Keratinocyte (primary cell): Measurements from ENCODE around the gene MAPT. TPM values are rescaled to one million over a fixed set of nuclear protein-coding genes. Genes with fewer than 3 reads are reported as not detected.

Source experiments
- DNase-seq: peaks from one replicate; pipeline ENCODE4 v3.0.0-alpha.2; 2011; ENCODE audit warnings: low read depth, missing footprints, low spot score
- FAIRE-seq: peaks from 2 replicates; lab custom pipeline; 2011; peaks lifted over from hg19 to GRCh38; lab: Jason Lieb, UNC
- H2AFZ ChIP-seq: 2 replicates; pipeline ENCODE4 v1.6.0; 2012; ENCODE audit warnings: low read length, control low read depth, inconsistent platforms; ENCODE audit not compliant: control insufficient read depth
- H3K27ac ChIP-seq: 2 replicates; pipeline ENCODE4 v1.5.1; 2011; ENCODE audit warnings: low read length; ENCODE audit not compliant: control insufficient read depth, insufficient read depth
- H3K27me3 ChIP-seq: 3 replicates; pipeline ENCODE4 v1.6.0; 2011; ENCODE audit warnings: low read length; ENCODE audit not compliant: control insufficient read depth, insufficient read depth; ENCODE audit errors: extremely low read depth
- H3K36me3 ChIP-seq, 2 experiments: 2 replicates in 1 of 2; 3 replicates in 1 of 2; pipeline ENCODE4 v1.5.1; 2011; ENCODE audit warnings: low read length in 2 of 2, mild to moderate bottlenecking in 1 of 2; ENCODE audit not compliant: control insufficient read depth in 2 of 2, insufficient read depth in 2 of 2; ENCODE audit errors: extremely low read depth in 1 of 2
- H3K4me1 ChIP-seq: 3 replicates; pipeline ENCODE4 v1.5.1; 2011; ENCODE audit warnings: low read length; ENCODE audit not compliant: control insufficient read depth, insufficient read depth; ENCODE audit errors: extremely low read depth
- H3K4me2 ChIP-seq: 3 replicates; pipeline ENCODE4 v1.6.0; 2011; ENCODE audit warnings: low read depth, low read length; ENCODE audit not compliant: control insufficient read depth, insufficient read depth; ENCODE audit errors: extremely low read depth
- H3K4me3 ChIP-seq, 3 experiments: fragments of 200-600 bp in 1 of 3; sonication (generic) in 1 of 3; 2 replicates in 2 of 3; 3 replicates in 1 of 3; pipeline ENCODE4 v1.5.1; 2011 to 2016; ENCODE audit warnings: low read length in 3 of 3, mild to moderate bottlenecking in 3 of 3, control low read depth in 2 of 3, inconsistent platforms in 1 of 3, low read depth in 1 of 3, mixed read lengths in 1 of 3, mixed run types in 1 of 3, moderate library complexity in 1 of 3; ENCODE audit not compliant: control insufficient read depth in 2 of 3, insufficient read depth in 2 of 3; ENCODE audit errors: extremely low read depth in 1 of 3
- H3K79me2 ChIP-seq: 2 replicates; pipeline ENCODE4 v1.6.0; 2012; ENCODE audit warnings: low read length; ENCODE audit not compliant: control insufficient read depth, insufficient read depth
- H3K9ac ChIP-seq: 3 replicates; pipeline ENCODE4 v1.6.0; 2011; ENCODE audit warnings: low read length; ENCODE audit not compliant: control insufficient read depth, insufficient read depth; ENCODE audit errors: extremely low read depth
- H3K9me1 ChIP-seq: 3 replicates; pipeline ENCODE4 v1.6.0; 2011; ENCODE audit warnings: low read length; ENCODE audit not compliant: control insufficient read depth, insufficient read depth; ENCODE audit errors: extremely low read depth
- H3K9me3 ChIP-seq: 2 replicates; pipeline ENCODE4 v1.5.1; 2012; ENCODE audit warnings: low read depth, low read length; ENCODE audit not compliant: control insufficient read depth
- H4K20me1 ChIP-seq: 3 replicates; pipeline ENCODE4 v1.6.0; 2011; ENCODE audit warnings: low read length; ENCODE audit not compliant: control insufficient read depth, insufficient read depth; ENCODE audit errors: extremely low read depth
- CTCF ChIP-seq, 3 experiments: IDR thresholded peaks in 1 of 3; conservative IDR thresholded peaks in 1 of 3; optimal IDR thresholded peaks in 1 of 3; 2 replicates in 2 of 3; 3 replicates in 1 of 3; pipeline versions ENCODE3 to v1.5.1; 2011; ENCODE audit warnings: low read length in 3 of 3, mild to moderate bottlenecking in 3 of 3, moderate library complexity in 2 of 3, control low read depth in 1 of 3, inconsistent platforms in 1 of 3; ENCODE audit not compliant: insufficient read depth in 2 of 3; ENCODE audit errors: extremely low read depth in 1 of 3
- EZH2 ChIP-seq: IDR thresholded peaks from one replicate; pipeline ENCODE4 v1.6.1; 2012; ENCODE audit warnings: inconsistent platforms, mild to moderate bottlenecking, low read length, moderate library complexity
- dilution Hi-C: fragments of 300-500 bp; cut with MboI; formaldehyde crosslinking; loops from one replicate; pipeline ENCODE4 v1.7.0; 2020; ENCODE audit warnings: low sequenced_read_pairs; ENCODE audit not compliant: extremely low pct_ligation_motif_present
- polyA plus RNA-seq, 5 experiments: library from polyadenylated mRNA; depleted of rRNA in 3 of 5; stranded (reverse) in 3 of 5; stranded (forward) in 1 of 5; unstranded in 1 of 5; fragments of >200 nt; gene quantifications; 1 replicate in 1 of 5; 2 replicates in 3 of 5; 3 replicates in 1 of 5; pipeline versions ENCODE4 v1.2.1 to v1.2.3, GENCODE V29; 2011 to 2012; ENCODE audit warnings: missing spikeins in 2 of 5, low read depth in 1 of 5, low replicate concordance in 1 of 5

Gene MAPT
- polyA plus RNA-seq, 1 donor (not counting 4 experiments of a cell fraction or from before 2014, with no cell fraction given) = 0.08 TPM

- Histone ChIP-seq H3K79me2 (no peaks in the 10 kb centered on the region), H3K4me2 (no peak overlapping the region), H3K27me3 (no peaks in the 10 kb centered on the region), H3K4me3 (no peak overlapping the region), H2AFZ (no peak overlapping the region), H3K27ac (no peak overlapping the region), H3K9me1 (no peaks in the 10 kb centered on the region), H3K36me3 (no peaks in the 10 kb centered on the region), H3K9me3 (no peaks in the 10 kb centered on the region), H3K4me1 (no peaks in the 10 kb centered on the region), H4K20me1 (no peaks in the 10 kb centered on the region), H3K9ac (no peak overlapping the region)
- DNase-seq (no peak), FAIRE-seq (no peak)
- dilution Hi-C loops = no loop called here
- no peak for TF ChIP-seq CTCF (optimal IDR thresholded peaks at IDR 0.05 in 1 of 3, IDR thresholded peaks at IDR 0.05 in 1 of 3, conservative IDR thresholded peaks at IDR 0.05 in 1 of 3; ENCODE audit: extremely low read depth in 1 of 3, insufficient read depth in 2 of 3, low read length in 3 of 3)
- no peak for TF ChIP-seq EZH2
These were observed 7.5 kb upstream of the MAPT start for GRCh38 chr17:45886852-45887251.

- Histone ChIP-seq H3K9me1 (no peaks in the 10 kb centered on the region), H3K4me2 (no peak overlapping the region), H3K9ac (no peak overlapping the region), H3K27ac (no peak overlapping the region), H4K20me1 (no peaks in the 10 kb centered on the region), H3K36me3 (no peaks in the 10 kb centered on the region), H3K27me3 (peaks cover 1% of the 10 kb centered on the region), H3K79me2 (no peaks in the 10 kb centered on the region), H2AFZ (no peak overlapping the region), H3K4me1 (no peaks in the 10 kb centered on the region), H3K9me3 (no peaks in the 10 kb centered on the region), H3K4me3 (no peak overlapping the region)
- TF ChIP-seq EZH2 = no peak
- TF ChIP-seq CTCF (optimal IDR thresholded peaks at IDR 0.05 in 1 of 3, IDR thresholded peaks at IDR 0.05 in 1 of 3, conservative IDR thresholded peaks at IDR 0.05 in 1 of 3; ENCODE audit: extremely low read depth in 1 of 3, insufficient read depth in 2 of 3, low read length in 3 of 3) = no peak
- dilution Hi-C loops = no loop called here
- FAIRE-seq (no peak), DNase-seq (no peak)
These were observed 6.0 kb upstream of the MAPT start for GRCh38 chr17:45888392-45888791.
